ENCODE data around the gene ADGRL2. TPM values are rescaled to one million over a fixed set of nuclear protein-coding genes. Genes with fewer than 3 reads are reported as not detected.

Gene ADGRL2
- polyA plus RNA-seq, 4 donors, result 160 to 193 (median 173) TPM

GRCh38 chr1:81805537-81806431 lies 5.0 kb downstream of the ADGRL2 start:
- no peak for DNase-seq (ENCODE audit: low read depth in 4 of 4, low spot score in 3 of 4)

GRCh38 chr1:81806432-81806770 lies 5.7 kb downstream of the ADGRL2 start:
- DNase-seq (ENCODE audit: low read depth in 4 of 4, low spot score in 3 of 4), result no peak

- DNase-seq (ENCODE audit: low read depth in 4 of 4, low spot score in 3 of 4), result no peak
These were observed 8.0 kb downstream of the ADGRL2 start for GRCh38 chr1:81808760-81809159.

GRCh38 chr1:81809808-81810207 lies 9.1 kb downstream of the ADGRL2 start:
- DNase-seq (ENCODE audit: low read depth in 4 of 4, low spot score in 3 of 4), result no peak

- DNase-seq (ENCODE audit: low read depth in 4 of 4, low spot score in 3 of 4), result no peak
These were observed 11.1 kb downstream of the ADGRL2 start for GRCh38 chr1:81811757-81812371.

- no peak for DNase-seq (ENCODE audit: low read depth in 4 of 4, low spot score in 3 of 4)
These were observed 12.0 kb downstream of the ADGRL2 start for GRCh38 chr1:81812712-81813111.

- DNase-seq (ENCODE audit: low read depth in 4 of 4, low spot score in 3 of 4), result no peak
These were observed 13.0 kb downstream of the ADGRL2 start for GRCh38 chr1:81813691-81814090.

GRCh38 chr1:81819613-81820012 lies 18.9 kb downstream of the ADGRL2 start:
- DNase-seq (ENCODE audit: low read depth in 4 of 4, low spot score in 3 of 4), result no peak

- DNase-seq (ENCODE audit: low read depth in 4 of 4, low spot score in 3 of 4), result no peak
These were observed 20.0 kb downstream of the ADGRL2 start for GRCh38 chr1:81820765-81821164.

- no peak for DNase-seq (ENCODE audit: low read depth in 4 of 4, low spot score in 3 of 4)
These were observed 22.3 kb downstream of the ADGRL2 start for GRCh38 chr1:81823082-81823481.

GRCh38 chr1:81824759-81825158 lies 24.0 kb downstream of the ADGRL2 start:
- DNase-seq (ENCODE audit: low read depth in 4 of 4, low spot score in 3 of 4), result no peak

- DNase-seq (ENCODE audit: low read depth in 4 of 4, low spot score in 3 of 4), result no peak
These were observed 27.2 kb downstream of the ADGRL2 start for GRCh38 chr1:81827942-81828341.

GRCh38 chr1:81832573-81832972 lies 31.8 kb downstream of the ADGRL2 start:
- DNase-seq (ENCODE audit: low read depth in 4 of 4, low spot score in 3 of 4), result no peak

- no peak for DNase-seq (ENCODE audit: low read depth in 4 of 4, low spot score in 3 of 4)
These were observed 33.0 kb downstream of the ADGRL2 start for GRCh38 chr1:81833722-81834121.

GRCh38 chr1:81834268-81834667 lies 33.5 kb downstream of the ADGRL2 start:
- no peak for DNase-seq (ENCODE audit: low read depth in 4 of 4, low spot score in 3 of 4)

GRCh38 chr1:81834921-81835698 lies 34.4 kb downstream of the ADGRL2 start:
- no peak for DNase-seq (ENCODE audit: low read depth in 4 of 4, low spot score in 3 of 4)

GRCh38 chr1:81836007-81836626 lies 35.4 kb downstream of the ADGRL2 start:
- DNase-seq (ENCODE audit: low read depth in 4 of 4, low spot score in 3 of 4), result no peak

- no peak for DNase-seq (ENCODE audit: low read depth in 4 of 4, low spot score in 3 of 4)
These were observed 38.0 kb downstream of the ADGRL2 start for GRCh38 chr1:81838600-81839218.

GRCh38 chr1:81840805-81841204 lies 40.1 kb downstream of the ADGRL2 start:
- DNase-seq (ENCODE audit: low read depth in 4 of 4, low spot score in 3 of 4), result no peak

- DNase-seq (ENCODE audit: low read depth in 4 of 4, low spot score in 3 of 4), result no peak
These were observed 41.1 kb downstream of the ADGRL2 start for GRCh38 chr1:81841795-81842194.

GRCh38 chr1:81844477-81844876 lies 43.7 kb downstream of the ADGRL2 start:
- no peak for DNase-seq (ENCODE audit: low read depth in 4 of 4, low spot score in 3 of 4)

Measured in right renal pelvis (tissue), 4 donors.